Activated naive CD8-positive, alpha-beta T cell treated with anti-CD3 and anti-CD28 coated beads for 36 hours (primary cell): Measurements from ENCODE around the gene SEBOX. TPM values are rescaled to one million over a fixed set of nuclear protein-coding genes. Genes with fewer than 3 reads are reported as not detected.
"Not testable (repeated sequence)": the region's sequence is repeated elsewhere in the genome, so short reads cannot be mapped to it uniquely, and the experiment has no call there.

ENCODE experiments used
- DNase-seq: peaks from one replicate; pipeline ENCODE4 v3.0.0; 2021
- H3K27ac Mint-ChIP-seq: one replicate; pipeline ENCODE4 v1.8.0; 2022; ENCODE audit warnings: mild to moderate bottlenecking, moderate library complexity, mixed read lengths
- H3K27me3 Mint-ChIP-seq: one replicate; pipeline ENCODE4 v1.8.0; 2022; ENCODE audit warnings: mild to moderate bottlenecking, mixed read lengths
- H3K36me3 Mint-ChIP-seq: one replicate; pipeline ENCODE4 v1.8.0; 2021; ENCODE audit warnings: mild to moderate bottlenecking, mixed read lengths
- H3K4me1 Mint-ChIP-seq: one replicate; pipeline ENCODE4 v1.8.0; 2021; ENCODE audit warnings: mixed read lengths
- H3K4me3 Mint-ChIP-seq: one replicate; pipeline ENCODE4 v1.8.0; 2022; ENCODE audit warnings: mild to moderate bottlenecking, moderate library complexity, mixed read lengths
- H3K9me3 Mint-ChIP-seq: one replicate; pipeline ENCODE4 v1.8.0; 2022; ENCODE audit warnings: mixed read lengths
- total RNA-seq, 2 experiments: library from RNA; stranded (reverse); gene quantifications; one replicate each; pipeline ENCODE4 v1.2.3, GENCODE V29; 2021

Gene SEBOX
- total RNA-seq, 2 experiments from 2014 or later, result not detected

- Mint-ChIP-seq H3K4me1 (peaks cover 6% of the 10 kb centered on the region), H3K27me3 (no peaks in the 10 kb centered on the region), H3K36me3 (peaks cover 16% of the 10 kb centered on the region), H3K4me3 (no peak overlapping the region), H3K27ac (peak overlapping the region; percentile 29), H3K9me3 (no peaks in the 10 kb centered on the region)
- no peak for DNase-seq
Observed at GRCh38 chr17:28343491-28343932, 21.5 kb downstream of the SEBOX start.

- H3K27me3 Mint-ChIP-seq, result no peaks in the 10 kb centered on the region
- no peak for DNase-seq
- no peak overlapping the region for H3K27ac Mint-ChIP-seq
- H3K4me3 Mint-ChIP-seq, result no peak overlapping the region
- peaks cover 12% of the 10 kb centered on the region for H3K4me1 Mint-ChIP-seq
- no peaks in the 10 kb centered on the region for H3K9me3 Mint-ChIP-seq
- peaks cover 10% of the 10 kb centered on the region for H3K36me3 Mint-ChIP-seq
Observed at GRCh38 chr17:28342313-28342712, 22.7 kb downstream of the SEBOX start.

GRCh38 chr17:28341516-28341915 lies 23.5 kb downstream of the SEBOX start:
- Mint-ChIP-seq H3K36me3 (peaks cover 6% of the 10 kb centered on the region), H3K4me3 (no peak overlapping the region), H3K4me1 (peaks cover 19% of the 10 kb centered on the region), H3K9me3 (no peaks in the 10 kb centered on the region), H3K27me3 (no peaks in the 10 kb centered on the region), H3K27ac (no peak overlapping the region)
- DNase-seq, result no peak

GRCh38 chr17:28340374-28340773 lies 24.6 kb downstream of the SEBOX start:
- no peak for DNase-seq
- H3K4me1 Mint-ChIP-seq, result peaks cover 22% of the 10 kb centered on the region
- peaks cover 6% of the 10 kb centered on the region for H3K36me3 Mint-ChIP-seq
- no peak overlapping the region for H3K4me3 Mint-ChIP-seq
- no peak overlapping the region for H3K27ac Mint-ChIP-seq
- H3K9me3 Mint-ChIP-seq, result no peaks in the 10 kb centered on the region
- no peaks in the 10 kb centered on the region for H3K27me3 Mint-ChIP-seq

GRCh38 chr17:28339431-28339830 lies 25.6 kb downstream of the SEBOX start:
- no peaks in the 10 kb centered on the region for H3K9me3 Mint-ChIP-seq
- H3K27ac Mint-ChIP-seq, result no peak overlapping the region
- peaks cover 25% of the 10 kb centered on the region for H3K4me1 Mint-ChIP-seq
- H3K27me3 Mint-ChIP-seq, result no peaks in the 10 kb centered on the region
- no peak overlapping the region for H3K4me3 Mint-ChIP-seq
- peaks cover 6% of the 10 kb centered on the region for H3K36me3 Mint-ChIP-seq
- no peak for DNase-seq

DNA sequence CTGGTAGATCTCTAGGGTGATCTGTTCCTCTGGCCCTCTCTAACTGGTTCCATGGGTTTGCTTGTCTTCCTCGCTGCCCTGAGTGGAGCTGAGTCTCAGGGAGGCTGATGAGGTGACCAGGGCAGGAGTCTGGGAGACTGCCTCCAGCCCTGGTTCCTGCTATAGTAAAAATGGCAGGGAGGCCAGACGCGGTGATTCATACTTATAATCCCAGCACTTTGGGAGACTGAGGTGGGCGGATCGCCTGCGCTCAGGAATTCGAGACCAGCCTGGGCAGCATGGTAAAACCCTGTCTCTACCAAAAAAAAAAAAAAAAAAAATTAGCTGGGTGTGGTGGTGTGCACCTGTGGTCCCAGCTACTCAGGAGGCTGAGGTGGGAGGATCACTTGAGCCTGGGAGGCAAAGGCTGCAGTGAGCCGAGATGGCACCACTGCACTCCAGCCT lies 26.2 kb downstream of the SEBOX start:
- H3K36me3 Mint-ChIP-seq, H3K4me3 Mint-ChIP-seq, H3K27me3 Mint-ChIP-seq, DNase-seq, H3K9me3 Mint-ChIP-seq, H3K27ac Mint-ChIP-seq: not testable (repeated sequence)
- peaks cover 30% of the 10 kb centered on the region for H3K4me1 Mint-ChIP-seq

GRCh38 chr17:28338056-28338768 lies 26.8 kb downstream of the SEBOX start:
- H3K27me3 Mint-ChIP-seq, result no peaks in the 10 kb centered on the region
- H3K4me3 Mint-ChIP-seq, result no peak overlapping the region
- DNase-seq, result no peak
- H3K27ac Mint-ChIP-seq, result no peak overlapping the region
- peaks cover 29% of the 10 kb centered on the region for H3K4me1 Mint-ChIP-seq
- H3K9me3 Mint-ChIP-seq, result no peaks in the 10 kb centered on the region
- no peaks in the 10 kb centered on the region for H3K36me3 Mint-ChIP-seq

- Mint-ChIP-seq H3K9me3 (no peaks in the 10 kb centered on the region), H3K27ac (peak overlapping the region; percentile 91), H3K36me3 (no peaks in the 10 kb centered on the region), H3K4me1 (peaks cover 34% of the 10 kb centered on the region), H3K4me3 (peak overlapping the region; percentile 97), H3K27me3 (no peaks in the 10 kb centered on the region)
- peak; percentile 26 for DNase-seq
Observed at GRCh38 chr17:28335959-28336871, 28.8 kb downstream of the SEBOX start.

- peak within 1 kb of the TSS; percentile 97 for H3K4me3 Mint-ChIP-seq
- no peaks in the 10 kb centered on the region for H3K36me3 Mint-ChIP-seq
- peak; percentile 98 for DNase-seq
- peak within 1 kb of the TSS; percentile 91 for H3K27ac Mint-ChIP-seq
- H3K27me3 Mint-ChIP-seq, result no peaks in the 10 kb centered on the region
- no peaks in the 10 kb centered on the region for H3K9me3 Mint-ChIP-seq
- peaks cover 34% of the 10 kb centered on the region for H3K4me1 Mint-ChIP-seq
Observed at GRCh38 chr17:28335201-28335958, 29.6 kb downstream of the SEBOX start, which contains the start of the genes IFT20 and TNFAIP1. IFT20 (minus strand) TSS chr17:28335472; CDS start chr17:28331985, 3,487 bp downstream. TNFAIP1 (plus strand) TSS chr17:28335761; CDS start chr17:28339522, 3,761 bp downstream.

DNA sequence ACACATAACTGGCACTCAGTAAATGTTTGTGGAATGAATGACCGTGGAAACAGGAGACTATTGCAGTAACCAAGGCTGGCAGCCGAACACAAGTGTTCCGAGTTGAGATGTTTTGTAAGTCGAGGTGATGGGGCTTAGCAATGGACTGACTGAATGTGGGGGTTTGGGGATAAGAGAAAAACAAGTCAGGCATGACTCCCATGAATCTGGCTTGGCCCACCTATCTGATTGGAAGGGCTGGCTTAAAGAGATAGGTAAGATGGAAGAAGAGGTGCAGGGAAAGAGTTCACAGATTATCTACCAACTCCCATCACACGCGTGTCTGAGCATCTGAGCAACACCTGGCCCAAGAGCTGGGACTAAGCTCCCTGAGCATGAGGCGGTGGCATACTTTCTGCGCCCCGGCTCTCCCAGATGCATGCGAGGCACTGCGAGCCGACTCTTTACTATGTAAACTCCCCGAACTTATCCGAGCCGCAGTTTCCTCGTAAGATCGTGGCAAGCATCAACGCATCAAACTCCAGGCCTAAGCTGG lies 30.3 kb downstream of the SEBOX start:
- Mint-ChIP-seq H3K4me1 (peaks cover 34% of the 10 kb centered on the region), H3K4me3 (peak overlapping the region; percentile 97), H3K9me3 (no peaks in the 10 kb centered on the region), H3K27me3 (no peaks in the 10 kb centered on the region), H3K27ac (peak overlapping the region; percentile 70), H3K36me3 (no peaks in the 10 kb centered on the region)
- DNase-seq, result no peak

GRCh38 chr17:28334171-28334570 lies 30.8 kb downstream of the SEBOX start:
- no peak for DNase-seq
- Mint-ChIP-seq H3K4me3 (peak overlapping the region; percentile 97), H3K27ac (no peak overlapping the region)

DNA sequence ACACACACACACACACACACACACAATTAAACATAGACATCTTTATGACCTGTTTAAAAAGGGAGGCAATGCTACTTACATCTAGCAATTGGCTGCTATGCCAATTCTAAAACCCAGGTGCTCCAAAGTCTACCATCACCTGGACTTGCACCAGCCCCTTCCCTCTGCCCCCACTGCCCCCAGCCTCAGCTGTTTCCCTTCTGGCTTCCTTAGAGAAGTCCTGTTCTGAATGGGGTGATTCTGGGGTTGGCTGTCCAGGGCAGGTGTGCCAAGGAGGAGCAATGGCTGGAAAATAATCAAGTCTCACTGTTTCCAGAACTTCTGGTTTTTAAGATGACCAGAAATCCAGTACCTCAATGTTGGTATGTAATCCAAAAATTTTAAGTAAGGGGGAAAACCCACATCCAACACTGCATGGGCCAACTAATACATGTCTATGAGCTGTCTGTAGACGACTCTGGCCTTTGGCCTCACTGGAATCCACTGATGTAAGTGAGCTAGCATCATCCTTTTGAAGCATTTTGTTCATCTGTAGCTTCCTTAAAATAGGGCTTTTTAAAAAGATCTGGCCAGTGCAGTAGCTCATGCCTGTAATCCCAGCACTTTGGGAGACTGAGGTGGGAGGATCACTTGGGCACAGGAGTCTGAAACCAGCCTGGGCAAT lies 31.8 kb downstream of the SEBOX start:
- Mint-ChIP-seq H3K36me3 (peaks cover 4% of the 10 kb centered on the region), H3K27ac (no peak overlapping the region), H3K27me3 (no peaks in the 10 kb centered on the region), H3K4me1 (peaks cover 30% of the 10 kb centered on the region), H3K4me3 (peak overlapping the region; percentile 97), H3K9me3 (no peaks in the 10 kb centered on the region)
- no peak for DNase-seq

More at GRCh38 chr17:28334171-28334570, 30.8 kb downstream of the SEBOX start:
- H3K9me3 Mint-ChIP-seq, result no peaks in the 10 kb centered on the region
- no peaks in the 10 kb centered on the region for H3K27me3 Mint-ChIP-seq
- no peaks in the 10 kb centered on the region for H3K36me3 Mint-ChIP-seq
- H3K4me1 Mint-ChIP-seq, result peaks cover 34% of the 10 kb centered on the region

DNA sequence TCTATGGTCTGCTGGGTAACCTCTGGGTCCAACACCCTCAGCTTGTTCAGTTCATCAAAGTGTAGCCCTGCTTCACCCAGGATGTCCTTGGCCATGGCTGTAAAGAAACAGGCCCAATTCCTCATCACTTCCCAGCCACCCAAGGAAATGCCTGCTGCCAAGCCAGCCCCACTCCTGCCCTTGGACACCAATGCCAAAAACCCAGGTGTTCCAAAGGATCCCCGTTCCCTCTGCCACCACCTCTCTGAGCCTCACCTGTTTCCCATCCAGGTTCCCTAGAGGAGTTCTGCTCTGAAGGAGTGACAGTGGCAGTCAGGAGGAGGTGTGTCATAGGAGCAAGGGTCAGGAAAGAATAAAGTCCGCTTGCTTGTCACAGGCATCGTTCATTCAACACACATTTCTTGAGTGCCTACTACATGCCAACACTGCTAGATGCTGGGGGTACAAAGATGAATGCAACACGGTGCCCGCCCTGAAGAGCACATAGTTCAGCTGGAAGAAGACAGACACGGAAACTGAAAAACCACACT lies 33.0 kb downstream of the SEBOX start:
- no peak overlapping the region for H3K4me3 Mint-ChIP-seq
- no peak overlapping the region for H3K27ac Mint-ChIP-seq
- peaks cover 5% of the 10 kb centered on the region for H3K36me3 Mint-ChIP-seq
- H3K27me3 Mint-ChIP-seq, result no peaks in the 10 kb centered on the region
- DNase-seq, result no peak
- H3K4me1 Mint-ChIP-seq, result peaks cover 27% of the 10 kb centered on the region
- no peaks in the 10 kb centered on the region for H3K9me3 Mint-ChIP-seq

DNA sequence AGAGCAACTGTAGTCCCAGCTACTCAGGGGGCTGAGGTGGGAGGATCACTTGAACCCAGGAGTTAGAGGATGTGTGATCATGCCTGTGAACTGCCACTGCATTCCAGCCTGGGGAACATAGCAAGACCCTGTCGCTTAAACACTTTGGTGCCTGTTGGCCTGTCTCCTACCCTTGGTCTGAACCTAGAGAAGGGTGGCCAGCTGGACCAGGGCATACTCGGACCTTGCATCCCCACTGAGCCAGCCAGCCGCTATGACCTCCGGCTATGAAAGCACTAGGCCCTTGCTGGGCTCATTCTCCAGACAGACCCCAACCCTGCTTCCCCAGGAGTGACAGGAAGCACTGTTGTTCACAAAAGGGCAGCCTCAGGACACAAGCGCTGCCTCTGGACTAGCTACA lies 34.3 kb downstream of the SEBOX start:
- no peak for DNase-seq
- Mint-ChIP-seq H3K9me3 (no peaks in the 10 kb centered on the region), H3K36me3 (peaks cover 15% of the 10 kb centered on the region), H3K4me1 (peaks cover 25% of the 10 kb centered on the region), H3K27me3 (no peaks in the 10 kb centered on the region), H3K27ac (no peak overlapping the region), H3K4me3 (no peak overlapping the region)
